Glutamatergic neuron (in vitro differentiated cells): ENCODE measurements around the gene DDX42. TPM values are rescaled to one million over a fixed set of nuclear protein-coding genes. Genes with fewer than 3 reads are reported as not detected.

Experiments used
- DNase-seq: peaks from one replicate; pipeline ENCODE4 v3.0.0; 2022
- H3K27ac Mint-ChIP-seq: one replicate; pipeline ENCODE4 v1.8.0; 2020; ENCODE audit warnings: mild to moderate bottlenecking, mixed read lengths, inconsistent platforms; ENCODE audit not compliant: unreplicated experiment
- H3K27me3 Mint-ChIP-seq: one replicate; pipeline ENCODE4 v1.8.0; 2020; ENCODE audit warnings: mild to moderate bottlenecking, moderate library complexity, mixed read lengths, inconsistent platforms; ENCODE audit not compliant: unreplicated experiment
- H3K36me3 Mint-ChIP-seq: one replicate; pipeline ENCODE4 v1.8.0; 2020; ENCODE audit warnings: mild to moderate bottlenecking, mixed read lengths, inconsistent platforms; ENCODE audit not compliant: unreplicated experiment
- H3K4me1 Mint-ChIP-seq: one replicate; pipeline ENCODE4 v1.8.0; 2020; ENCODE audit warnings: mild to moderate bottlenecking, low read depth, mixed read lengths, inconsistent platforms; ENCODE audit not compliant: unreplicated experiment
- H3K4me3 Mint-ChIP-seq: one replicate; pipeline ENCODE4 v1.8.0; 2020; ENCODE audit warnings: mild to moderate bottlenecking, mixed read lengths, inconsistent platforms; ENCODE audit not compliant: unreplicated experiment
- H3K9me3 Mint-ChIP-seq: one replicate; pipeline ENCODE4 v1.8.0; 2020; ENCODE audit warnings: mild to moderate bottlenecking, moderate library complexity, mixed read lengths, inconsistent platforms; ENCODE audit not compliant: unreplicated experiment
- CTCF ChIP-seq: fragments of 200-600 bp; sonication (generic); IDR thresholded peaks from one replicate; pipeline ENCODE4 v1.5.0; 2021; ENCODE audit not compliant: partially characterized antibody, unreplicated experiment
- total RNA-seq: library from RNA; stranded (reverse); fragmentation: NEBNext Ultra II Directional; extraction: Animal tissue kit (Norgen Biotek cat#: 25700); gene quantifications from one replicate; pipeline ENCODE4 v1.2.1, GENCODE V29; 2021; ENCODE audit not compliant: unreplicated experiment

DDX42 gene
- total RNA-seq, 1 donor from 2014 or later: 181 TPM

- Mint-ChIP-seq H3K4me1 (peaks cover 4% of the 10 kb centered on the region), H3K4me3 (no peak overlapping the region), H3K36me3 (no peaks in the 10 kb centered on the region), H3K27ac (peak overlapping the region; percentile 76), H3K27me3 (peaks cover 15% of the 10 kb centered on the region), H3K9me3 (peaks cover 10% of the 10 kb centered on the region)
- no peak for DNase-seq
- TF ChIP-seq CTCF: no peak
Observed at GRCh38 chr17:63820963-63821561, 47.1 kb downstream of the DDX42 start.

- Mint-ChIP-seq H3K36me3 (no peaks in the 10 kb centered on the region), H3K27ac (peak overlapping the region; percentile 74), H3K9me3 (peaks cover 12% of the 10 kb centered on the region)
Observed at GRCh38 chr17:63821804-63822203, 47.8 kb downstream of the DDX42 start.

GRCh38 chr17:63822537-63822936 lies 48.6 kb downstream of the DDX42 start:
- H3K27me3 Mint-ChIP-seq: peaks cover 21% of the 10 kb centered on the region
- H3K27ac Mint-ChIP-seq: no peak overlapping the region
- H3K4me3 Mint-ChIP-seq: no peak overlapping the region
- no peak for TF ChIP-seq CTCF
- no peaks in the 10 kb centered on the region for H3K36me3 Mint-ChIP-seq
- peaks cover 16% of the 10 kb centered on the region for H3K9me3 Mint-ChIP-seq
- no peak for DNase-seq
- peaks cover 6% of the 10 kb centered on the region for H3K4me1 Mint-ChIP-seq

More at GRCh38 chr17:63821804-63822203, 47.8 kb downstream of the DDX42 start:
- Mint-ChIP-seq H3K4me3 (peak overlapping the region; percentile 10), H3K4me1 (peaks cover 6% of the 10 kb centered on the region), H3K27me3 (peaks cover 18% of the 10 kb centered on the region)
- DNase-seq: no peak
- no peak for TF ChIP-seq CTCF

GRCh38 chr17:63823659-63824331 lies 49.8 kb downstream of the DDX42 start:
- no peaks in the 10 kb centered on the region for H3K36me3 Mint-ChIP-seq
- no peak overlapping the region for H3K4me3 Mint-ChIP-seq
- peaks cover 16% of the 10 kb centered on the region for H3K27me3 Mint-ChIP-seq
- H3K27ac Mint-ChIP-seq: no peak overlapping the region
- H3K4me1 Mint-ChIP-seq: peaks cover 10% of the 10 kb centered on the region
- no peak for TF ChIP-seq CTCF
- DNase-seq: no peak
- peaks cover 17% of the 10 kb centered on the region for H3K9me3 Mint-ChIP-seq

GRCh38 chr17:63824362-63824761 lies 50.4 kb downstream of the DDX42 start:
- peaks cover 15% of the 10 kb centered on the region for H3K9me3 Mint-ChIP-seq
- no peaks in the 10 kb centered on the region for H3K36me3 Mint-ChIP-seq
- peaks cover 16% of the 10 kb centered on the region for H3K27me3 Mint-ChIP-seq
- no peak overlapping the region for H3K4me3 Mint-ChIP-seq
- DNase-seq: no peak
- no peak overlapping the region for H3K27ac Mint-ChIP-seq
- H3K4me1 Mint-ChIP-seq: peaks cover 9% of the 10 kb centered on the region
- TF ChIP-seq CTCF: no peak
